ENCODE results near the gene PCDH9. TPM values are rescaled to one million over a fixed set of nuclear protein-coding genes. Genes with fewer than 3 reads are reported as not detected.
"Not testable (repeated sequence)": the region's sequence is repeated elsewhere in the genome, so short reads cannot be mapped to it uniquely, and the experiment has no call there.

PCDH9 gene
- total and polyA plus RNA-seq, 11 donors, result 3.0 to 39.6 (median 21.6) TPM

GRCh38 chr13:66301006-66301405, 929.1 kb downstream of the PCDH9 start:
- Histone ChIP-seq H3K36me3 (no peaks in the 10 kb centered on the region), H3K9me3 (peaks cover 0 to 25% (median 8%) of the 10 kb centered on the region in 12 donors), H3K27ac (no peak overlapping the region), H3K4me1 (no peaks in the 10 kb centered on the region), H3K4me3 (no peak overlapping the region), H3K27me3 (no peaks in the 10 kb centered on the region)
- 70 to 86% (median 73%) methylated on average over 1 of the region's 1 CpG for WGBS, 4 donors
- DNase-seq (no peak), ATAC-seq (no peak)
- TF ChIP-seq CTCF (IDR thresholded peaks at IDR 0.05) (no peak), POLR2A (IDR thresholded peaks at IDR 0.05) (no peak)
- intact Hi-C loops (cut with DNase I), result no loop called here

- peaks cover 0 to 28% (median 8%) of the 10 kb centered on the region in 12 donors for H3K9me3 ChIP-seq
- H3K27ac ChIP-seq, result no peak overlapping the region
- DNase-seq, result no peak
- WGBS, 4 donors, result 71 to 77% (median 74%) methylated on average over 1 of the region's 1 CpG
- intact Hi-C loops (cut with DNase I), result no loop called here
- no peaks in the 10 kb centered on the region for H3K36me3 ChIP-seq
- no peaks in the 10 kb centered on the region for H3K4me1 ChIP-seq
- TF ChIP-seq POLR2A (IDR thresholded peaks at IDR 0.05) (no peak), CTCF (IDR thresholded peaks at IDR 0.05) (no peak)
- H3K4me3 ChIP-seq, result no peak overlapping the region
- H3K27me3 ChIP-seq, result no peaks in the 10 kb centered on the region
- ATAC-seq, result no peak
These were observed 933.3 kb downstream of the PCDH9 start for GRCh38 chr13:66296875-66297274.

- Histone ChIP-seq H3K27ac (no peak overlapping the region), H3K36me3 (no peaks in the 10 kb centered on the region), H3K9me3 (peaks cover 0 to 28% (median 8%) of the 10 kb centered on the region in 12 donors), H3K4me1 (no peaks in the 10 kb centered on the region), H3K4me3 (no peak overlapping the region), H3K27me3 (no peaks in the 10 kb centered on the region)
- TF ChIP-seq CTCF (IDR thresholded peaks at IDR 0.05), result no peak
- ATAC-seq, result no peak
- intact Hi-C loops (cut with DNase I), result no loop called here
- no peak for DNase-seq
These were observed 933.8 kb downstream of the PCDH9 start for GRCh38 chr13:66296328-66296727.

GRCh38 chr13:66286806-66287205, 943.3 kb downstream of the PCDH9 start:
- 84 to 94% (median 87%) methylated on average over 5 of the region's 5 CpGs for WGBS, 4 donors
- ATAC-seq; H3K36me3 ChIP-seq; H3K27me3 ChIP-seq; H3K4me3 ChIP-seq; DNase-seq; H3K4me1 ChIP-seq; H3K27ac ChIP-seq; intact Hi-C loops (cut with DNase I): not testable (repeated sequence)
- peaks cover 0 to 34% (median 13%) of the 10 kb centered on the region in 12 donors for H3K9me3 ChIP-seq

GRCh38 chr13:66275416-66275815, 954.7 kb downstream of the PCDH9 start:
- Histone ChIP-seq H3K9me3 (peaks cover 0 to 16% (median 0%) of the 10 kb centered on the region in 12 donors), H3K4me3 (no peak overlapping the region), H3K36me3 (no peaks in the 10 kb centered on the region), H3K4me1 (no peaks in the 10 kb centered on the region), H3K27ac (no peak overlapping the region), H3K27me3 (no peaks in the 10 kb centered on the region)
- intact Hi-C loops (cut with DNase I), result no loop called here
- TF ChIP-seq CTCF (IDR thresholded peaks at IDR 0.05) (no peak), POLR2A (IDR thresholded peaks at IDR 0.05) (no peak)
- WGBS, 4 donors, result 81 to 90% (median 89%) methylated on average over 1 of the region's 1 CpG
- no peak for DNase-seq
- ATAC-seq, result no peak

Data from heart left ventricle (tissue), 16 donors.